Astrocyte (in vitro differentiated cells and primary cell): ENCODE measurements around the gene GNL2. TPM values are rescaled to one million over a fixed set of nuclear protein-coding genes. Genes with fewer than 3 reads are reported as not detected.

Source experiments
- DNase-seq: peaks from one replicate; pipeline ENCODE4 v3.0.0-alpha.2; 2010; ENCODE audit warnings: low read depth
- FAIRE-seq: peaks from 2 replicates; lab custom pipeline; 2011; peaks lifted over from hg19 to GRCh38; lab: Jason Lieb, UNC
- H2AFZ ChIP-seq: 2 replicates; pipeline ENCODE4 v1.6.0; 2012; ENCODE audit warnings: low read depth, low read length, inconsistent platforms
- H3K27ac ChIP-seq: 2 replicates; pipeline ENCODE4 v1.5.1; 2011; ENCODE audit warnings: low read depth, low read length, inconsistent platforms
- H3K27me3 ChIP-seq: 2 replicates; pipeline ENCODE4 v1.6.0; 2011; ENCODE audit warnings: low read length, inconsistent platforms; ENCODE audit not compliant: insufficient read depth
- H3K36me3 ChIP-seq: 2 replicates; pipeline ENCODE4 v1.5.1; 2011; ENCODE audit warnings: low read length, inconsistent platforms; ENCODE audit not compliant: insufficient read depth
- H3K4me1 ChIP-seq: 2 replicates; pipeline ENCODE4 v1.5.1; 2011; ENCODE audit warnings: low read length, inconsistent platforms; ENCODE audit not compliant: insufficient read depth
- H3K4me2 ChIP-seq: 2 replicates; pipeline ENCODE4 v1.6.0; 2012; ENCODE audit warnings: low read length, inconsistent platforms
- H3K4me3 ChIP-seq: 2 replicates; pipeline ENCODE4 v1.5.1; 2011; ENCODE audit warnings: low read depth, mild to moderate bottlenecking, low read length, inconsistent platforms; ENCODE audit not compliant: insufficient read depth
- H3K79me2 ChIP-seq: 2 replicates; pipeline ENCODE4 v1.6.0; 2012; ENCODE audit warnings: mild to moderate bottlenecking, low read length, inconsistent platforms; ENCODE audit not compliant: insufficient read depth
- H3K9ac ChIP-seq: 2 replicates; pipeline ENCODE4 v1.6.0; 2012; ENCODE audit warnings: mild to moderate bottlenecking, low read length, inconsistent platforms
- H3K9me3 ChIP-seq: 2 replicates; pipeline ENCODE4 v1.5.1; 2012; ENCODE audit warnings: low read depth, mild to moderate bottlenecking, low read length, inconsistent platforms; ENCODE audit not compliant: insufficient read depth
- H4K20me1 ChIP-seq: 2 replicates; pipeline ENCODE4 v1.6.0; 2012; ENCODE audit warnings: low read length, inconsistent platforms; ENCODE audit not compliant: insufficient read depth
- H3K27ac Mint-ChIP-seq: one replicate; pipeline ENCODE4 v1.8.0; 2021; ENCODE audit warnings: mild to moderate bottlenecking, mixed read lengths; ENCODE audit not compliant: unreplicated experiment
- H3K27me3 Mint-ChIP-seq: one replicate; pipeline ENCODE4 v1.8.0; 2021; ENCODE audit warnings: low read depth, mixed read lengths; ENCODE audit not compliant: unreplicated experiment
- H3K36me3 Mint-ChIP-seq: one replicate; pipeline ENCODE4 v1.8.0; 2021; ENCODE audit warnings: low read depth, mixed read lengths; ENCODE audit not compliant: unreplicated experiment
- H3K4me1 Mint-ChIP-seq: one replicate; pipeline ENCODE4 v1.8.0; 2021; ENCODE audit warnings: low read depth, mixed read lengths; ENCODE audit not compliant: unreplicated experiment
- H3K4me3 Mint-ChIP-seq: one replicate; pipeline ENCODE4 v1.8.0; 2021; ENCODE audit warnings: mild to moderate bottlenecking, moderate library complexity, mixed read lengths; ENCODE audit not compliant: unreplicated experiment
- H3K9me3 Mint-ChIP-seq: one replicate; pipeline ENCODE4 v1.8.0; 2021; ENCODE audit warnings: mild to moderate bottlenecking, mixed read lengths; ENCODE audit not compliant: unreplicated experiment
- EZH2 ChIP-seq: IDR thresholded peaks from 2 replicates; pipeline ENCODE4 v1.6.1; 2012; ENCODE audit warnings: mild to moderate bottlenecking, low read length, inconsistent platforms; ENCODE audit not compliant: insufficient read depth
- total RNA-seq: library from RNA; stranded (reverse); gene quantifications from 2 replicates; pipeline ENCODE4 v1.2.1, GENCODE V29; 2021
- TF ChIP-seq, protein P1 (sequence below): IDR thresholded peaks from 2 replicates; pipeline ENCODE4 v1.5.1; 2011; ENCODE audit warnings: low read depth, mild to moderate bottlenecking, inconsistent platforms, low read length, moderate library complexity; ENCODE audit not compliant: insufficient read depth

The GNL2 gene
- total RNA-seq, 1 donor from 2014 or later = 58.0 TPM

DNA sequence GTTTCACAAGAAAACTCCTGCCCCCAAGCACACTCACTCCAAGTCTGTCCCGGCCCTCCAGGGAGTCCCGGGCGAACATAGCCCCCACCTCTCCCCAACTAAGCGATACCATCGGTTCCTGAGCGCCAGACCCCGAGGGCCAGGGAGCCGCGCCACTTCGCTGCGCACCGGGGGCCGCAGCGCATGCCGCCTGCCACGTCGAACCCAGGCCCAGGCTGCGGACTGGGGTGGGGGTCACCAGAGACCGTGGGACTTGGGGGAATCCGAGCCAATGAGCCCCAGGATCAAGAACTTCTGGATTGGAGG, 38.2 kb upstream of the GNL2 start:
- no peak for DNase-seq
- H3K27ac Mint-ChIP-seq = no peak overlapping the region
- Histone ChIP-seq H3K9me3 (no peaks in the 10 kb centered on the region), H3K36me3 (no peaks in the 10 kb centered on the region), H4K20me1 (peaks cover 4% of the 10 kb centered on the region), H2AFZ (no peak overlapping the region), H3K4me3 (no peak overlapping the region), H3K9ac (no peak overlapping the region), H3K27ac (no peak overlapping the region), H3K79me2 (no peaks in the 10 kb centered on the region), H3K4me1 (no peaks in the 10 kb centered on the region), H3K4me2 (no peak overlapping the region), H3K27me3 (peaks cover 84% of the 10 kb centered on the region)
- peaks cover 3% of the 10 kb centered on the region for H3K9me3 Mint-ChIP-seq
- no peaks in the 10 kb centered on the region for H3K36me3 Mint-ChIP-seq
- TF ChIP-seq, protein P1, sequence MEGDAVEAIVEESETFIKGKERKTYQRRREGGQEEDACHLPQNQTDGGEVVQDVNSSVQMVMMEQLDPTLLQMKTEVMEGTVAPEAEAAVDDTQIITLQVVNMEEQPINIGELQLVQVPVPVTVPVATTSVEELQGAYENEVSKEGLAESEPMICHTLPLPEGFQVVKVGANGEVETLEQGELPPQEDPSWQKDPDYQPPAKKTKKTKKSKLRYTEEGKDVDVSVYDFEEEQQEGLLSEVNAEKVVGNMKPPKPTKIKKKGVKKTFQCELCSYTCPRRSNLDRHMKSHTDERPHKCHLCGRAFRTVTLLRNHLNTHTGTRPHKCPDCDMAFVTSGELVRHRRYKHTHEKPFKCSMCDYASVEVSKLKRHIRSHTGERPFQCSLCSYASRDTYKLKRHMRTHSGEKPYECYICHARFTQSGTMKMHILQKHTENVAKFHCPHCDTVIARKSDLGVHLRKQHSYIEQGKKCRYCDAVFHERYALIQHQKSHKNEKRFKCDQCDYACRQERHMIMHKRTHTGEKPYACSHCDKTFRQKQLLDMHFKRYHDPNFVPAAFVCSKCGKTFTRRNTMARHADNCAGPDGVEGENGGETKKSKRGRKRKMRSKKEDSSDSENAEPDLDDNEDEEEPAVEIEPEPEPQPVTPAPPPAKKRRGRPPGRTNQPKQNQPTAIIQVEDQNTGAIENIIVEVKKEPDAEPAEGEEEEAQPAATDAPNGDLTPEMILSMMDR = no peak
- no peak for TF ChIP-seq EZH2
- peaks cover 52% of the 10 kb centered on the region for H3K27me3 Mint-ChIP-seq
- H3K4me3 Mint-ChIP-seq = no peak overlapping the region
- H3K4me1 Mint-ChIP-seq = no peaks in the 10 kb centered on the region
- FAIRE-seq = no peak

DNA sequence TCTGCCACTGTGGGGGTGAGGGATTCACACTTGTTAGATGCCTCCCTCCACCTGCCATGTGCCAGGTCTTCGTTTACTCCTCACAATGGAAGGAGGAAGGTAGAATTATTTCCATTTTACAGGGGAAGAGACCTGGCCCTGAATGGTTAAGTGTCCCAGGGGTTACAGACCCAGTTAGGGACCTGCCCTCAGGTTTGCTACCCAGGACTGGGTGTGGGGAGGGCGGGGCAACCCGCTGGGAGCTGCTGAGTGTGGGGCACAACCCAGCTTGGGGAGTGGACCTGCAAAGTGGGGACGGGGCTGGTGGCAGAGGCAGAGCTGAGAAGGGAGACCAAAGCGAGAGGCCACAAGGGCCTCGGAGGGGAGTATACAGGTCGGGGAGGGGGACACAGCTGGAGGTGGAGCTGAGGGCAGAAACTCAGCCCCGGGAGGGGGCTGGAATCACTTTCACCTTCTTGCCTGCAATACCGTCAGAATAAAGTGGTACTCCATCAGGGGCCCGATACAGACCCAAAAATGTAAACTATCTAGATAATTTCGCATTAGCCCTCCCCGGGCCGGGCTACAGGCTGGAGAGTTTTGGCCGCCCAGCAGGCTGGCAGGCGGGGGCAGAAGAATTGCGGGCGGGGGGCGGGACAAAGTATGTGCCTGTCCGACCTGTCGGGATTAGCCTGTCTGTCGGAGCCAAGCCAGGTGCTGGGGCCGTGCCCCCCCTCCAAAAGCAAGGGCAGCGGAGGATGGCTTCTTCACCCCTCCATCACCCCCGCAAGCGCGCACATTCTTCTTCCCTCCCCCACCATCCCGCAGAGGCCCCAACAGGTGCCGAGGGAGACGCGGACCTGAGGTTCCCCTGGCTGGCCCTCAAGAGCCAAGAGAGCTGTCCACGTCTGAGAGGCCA, 37.6 kb upstream of the GNL2 start:
- peaks cover 58% of the 10 kb centered on the region for H3K27me3 Mint-ChIP-seq
- no peak for FAIRE-seq

More for the DNA sequence above, 37.6 kb upstream of the GNL2 start:
- H2AFZ ChIP-seq = no peak overlapping the region
- DNase-seq = no peak
- H3K4me2 ChIP-seq = no peak overlapping the region
- H3K36me3 ChIP-seq = no peaks in the 10 kb centered on the region
- no peak overlapping the region for H3K27ac ChIP-seq
- no peaks in the 10 kb centered on the region for H3K79me2 ChIP-seq
- peaks cover 4% of the 10 kb centered on the region for H4K20me1 ChIP-seq
- TF ChIP-seq, protein P1 = no peak
- no peak for TF ChIP-seq EZH2
- H3K36me3 Mint-ChIP-seq = no peaks in the 10 kb centered on the region
- H3K4me1 Mint-ChIP-seq = no peaks in the 10 kb centered on the region
- H3K27me3 ChIP-seq = peaks cover 86% of the 10 kb centered on the region
- H3K9me3 ChIP-seq = no peaks in the 10 kb centered on the region
- H3K9ac ChIP-seq = no peak overlapping the region
- no peaks in the 10 kb centered on the region for H3K4me1 ChIP-seq
- no peak overlapping the region for H3K4me3 Mint-ChIP-seq
- H3K9me3 Mint-ChIP-seq = peaks cover 4% of the 10 kb centered on the region
- no peak overlapping the region for H3K27ac Mint-ChIP-seq
- no peak overlapping the region for H3K4me3 ChIP-seq
